ENCODE measurements around the gene ERC2.

ERC2 gene

DNA sequence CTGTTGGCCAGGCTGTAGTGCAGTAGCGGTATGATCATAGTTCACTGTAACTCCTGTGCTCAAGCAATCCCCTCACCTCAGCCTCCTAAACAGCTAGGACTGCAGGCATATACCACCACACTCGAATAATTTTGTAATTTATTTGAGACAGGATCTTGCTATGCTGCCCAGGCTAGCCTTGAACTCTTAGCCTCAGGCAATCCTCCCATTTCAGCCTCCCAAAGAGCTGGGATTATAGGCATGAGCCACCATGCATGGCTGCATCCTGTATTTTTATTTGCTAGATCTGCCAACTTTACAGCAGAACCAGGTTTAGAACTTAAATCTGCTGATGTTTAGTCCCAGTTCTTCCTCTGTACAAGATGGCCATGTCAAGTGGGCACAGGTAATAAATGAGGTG, 69.6 kb downstream of the ERC2 start:
- TF ChIP-seq TAF1 (IDR thresholded peaks at IDR 0.05; ENCODE audit: borderline replicate concordance, low read depth, low read length) (no peak), POLR2AphosphoS5 (IDR thresholded peaks at IDR 0.05; ENCODE audit: low read depth, low read length) (no peak), POLR2A (IDR thresholded peaks at IDR 0.05; ENCODE audit: low read depth, low read length) (no peak)
- DNase-seq (ENCODE audit: insufficient read length) (no peak), FAIRE-seq (no peak)

DNA sequence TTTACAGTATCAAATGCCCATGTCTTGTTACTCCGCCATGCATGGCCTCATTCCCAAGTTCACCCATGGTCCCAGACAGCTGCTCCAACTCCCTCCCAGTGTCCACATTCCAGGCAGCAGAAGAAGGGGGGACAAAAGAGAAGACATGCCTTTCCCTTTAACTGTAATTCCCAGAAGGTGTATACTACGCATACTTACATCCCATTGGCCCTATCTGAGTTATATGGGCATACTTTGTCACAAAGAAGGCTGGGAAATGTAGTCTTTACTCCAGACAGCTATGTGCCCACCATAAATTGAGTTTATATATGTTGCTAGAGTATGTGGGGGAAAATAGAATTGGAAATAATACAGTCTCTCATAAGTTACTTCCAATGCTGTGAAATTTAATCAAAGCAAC, 70.5 kb downstream of the ERC2 start:
- DNase-seq (ENCODE audit: insufficient read length) (no peak), FAIRE-seq (no peak)

DNA sequence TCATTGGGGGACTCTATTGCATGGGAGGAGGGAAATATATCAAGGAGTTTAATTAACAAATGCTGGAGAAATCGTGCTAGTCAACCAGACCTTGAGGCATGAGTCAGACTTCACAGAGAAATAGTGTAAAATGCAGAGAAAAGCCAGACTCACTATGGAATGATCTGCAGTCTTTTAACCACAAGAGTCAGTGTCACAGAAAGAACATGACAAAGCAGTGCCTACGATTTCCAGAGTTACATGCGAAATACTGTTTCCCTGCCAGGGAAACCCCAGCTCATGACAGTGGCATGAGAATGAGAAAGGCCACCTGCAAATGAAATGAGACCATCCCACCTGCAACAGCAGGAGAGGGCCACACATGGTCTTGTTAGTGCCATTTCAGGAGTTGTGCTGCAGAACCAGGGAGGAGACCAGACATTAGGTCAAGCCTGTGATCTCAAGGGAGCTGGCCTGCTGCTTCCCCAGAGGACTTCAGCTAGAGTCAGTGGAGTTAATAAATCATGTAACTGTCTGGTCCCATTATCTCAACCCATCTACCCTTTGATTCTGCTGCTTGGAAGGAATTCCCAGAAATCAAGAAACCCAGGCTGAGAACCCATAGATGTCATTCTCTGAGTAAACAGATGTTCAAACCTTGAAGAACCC, 79.0 kb downstream of the ERC2 start:
- DNase-seq (ENCODE audit: insufficient read length) (no peak), FAIRE-seq (no peak)
- TF ChIP-seq TAF1 (IDR thresholded peaks at IDR 0.05; ENCODE audit: borderline replicate concordance, low read depth, low read length), result no peak
- no peak for TF ChIP-seq POLR2AphosphoS5 (IDR thresholded peaks at IDR 0.05; ENCODE audit: low read depth, low read length)
- TF ChIP-seq POLR2A (IDR thresholded peaks at IDR 0.05; ENCODE audit: low read depth, low read length), result no peak

More for the DNA sequence above, 70.5 kb downstream of the ERC2 start:
- no peak for TF ChIP-seq POLR2A (IDR thresholded peaks at IDR 0.05; ENCODE audit: low read depth, low read length)
- TF ChIP-seq TAF1 (IDR thresholded peaks at IDR 0.05; ENCODE audit: borderline replicate concordance, low read depth, low read length), result no peak
- TF ChIP-seq POLR2AphosphoS5 (IDR thresholded peaks at IDR 0.05; ENCODE audit: low read depth, low read length), result no peak

DNA sequence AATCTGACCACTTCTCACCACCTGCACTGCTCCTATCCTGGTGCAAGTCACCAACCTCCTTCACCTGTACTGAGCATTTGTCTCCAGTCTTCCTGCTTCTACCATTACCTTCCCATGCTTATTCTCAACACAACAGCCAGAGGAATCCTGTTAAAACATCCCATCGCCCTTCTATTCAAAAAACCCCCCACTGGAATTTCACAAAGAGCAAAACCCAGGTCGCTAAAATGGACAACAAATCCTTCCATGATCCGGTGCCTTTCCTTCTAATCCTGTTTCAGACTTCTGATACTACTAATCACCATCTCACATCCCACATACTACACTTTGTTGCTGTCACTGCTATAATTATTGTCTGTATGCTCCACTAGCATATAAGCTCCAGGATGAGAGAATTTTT, 85.2 kb downstream of the ERC2 start:
- DNase-seq (ENCODE audit: insufficient read length) (no peak), FAIRE-seq (no peak)
- TF ChIP-seq POLR2A (IDR thresholded peaks at IDR 0.05; ENCODE audit: low read depth, low read length), result no peak
- TF ChIP-seq TAF1 (IDR thresholded peaks at IDR 0.05; ENCODE audit: borderline replicate concordance, low read depth, low read length), result no peak
- TF ChIP-seq POLR2AphosphoS5 (IDR thresholded peaks at IDR 0.05; ENCODE audit: low read depth, low read length), result no peak

DNA sequence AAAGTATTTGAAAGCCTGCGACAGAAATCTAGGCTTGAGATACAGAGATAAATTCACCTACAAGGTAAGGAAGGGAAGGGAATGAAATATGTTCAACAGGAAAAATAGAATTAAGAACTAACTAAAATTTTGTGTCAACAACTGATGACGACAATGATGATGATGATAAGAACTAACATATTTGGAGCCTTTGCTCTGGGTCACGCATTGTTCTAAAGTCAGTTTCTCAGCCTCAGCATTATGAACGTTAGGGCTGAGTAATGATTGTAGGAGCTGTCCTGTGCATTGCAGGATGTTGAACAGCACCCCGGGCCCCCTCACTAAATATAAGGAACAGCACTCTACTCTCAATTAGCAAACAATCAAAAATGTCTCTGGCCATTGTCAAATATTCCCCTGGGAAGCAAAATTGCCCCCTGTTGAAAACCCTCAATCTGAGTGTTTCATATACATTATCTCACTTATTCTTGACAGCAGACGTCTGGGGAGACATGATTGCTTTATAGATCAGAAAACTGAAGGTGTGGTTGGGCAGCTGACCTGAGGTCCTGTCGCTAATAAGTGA, 88.5 kb downstream of the ERC2 start:
- DNase-seq (ENCODE audit: insufficient read length), result no peak
- no peak for FAIRE-seq
- TF ChIP-seq POLR2A (IDR thresholded peaks at IDR 0.05; ENCODE audit: low read depth, low read length) (no peak), TAF1 (IDR thresholded peaks at IDR 0.05; ENCODE audit: borderline replicate concordance, low read depth, low read length) (no peak), POLR2AphosphoS5 (IDR thresholded peaks at IDR 0.05; ENCODE audit: low read depth, low read length) (no peak)

DNA sequence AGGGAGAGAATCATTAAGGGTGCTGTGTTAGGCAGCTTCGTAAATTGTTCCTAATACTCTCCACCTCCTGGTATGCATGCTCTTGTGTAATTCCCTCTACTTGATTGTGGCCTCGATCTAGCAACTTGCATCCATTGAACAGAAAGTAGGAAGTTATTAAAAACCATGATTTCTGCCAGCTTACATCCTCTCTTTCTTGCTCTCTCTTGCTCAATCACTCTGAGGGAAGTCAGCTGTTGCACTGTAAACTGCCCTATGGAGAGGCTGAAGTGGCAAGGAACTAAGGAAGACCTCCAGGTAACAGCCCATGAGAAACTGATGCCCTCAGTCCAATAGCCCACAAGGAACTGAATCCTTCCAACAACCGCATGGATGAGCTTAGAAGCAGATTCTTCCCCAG, 92.6 kb downstream of the ERC2 start:
- TF ChIP-seq TAF1 (IDR thresholded peaks at IDR 0.05; ENCODE audit: borderline replicate concordance, low read depth, low read length) (no peak), POLR2AphosphoS5 (IDR thresholded peaks at IDR 0.05; ENCODE audit: low read depth, low read length) (no peak), POLR2A (IDR thresholded peaks at IDR 0.05; ENCODE audit: low read depth, low read length) (no peak)
- DNase-seq (ENCODE audit: insufficient read length) (no peak), FAIRE-seq (no peak)

DNA sequence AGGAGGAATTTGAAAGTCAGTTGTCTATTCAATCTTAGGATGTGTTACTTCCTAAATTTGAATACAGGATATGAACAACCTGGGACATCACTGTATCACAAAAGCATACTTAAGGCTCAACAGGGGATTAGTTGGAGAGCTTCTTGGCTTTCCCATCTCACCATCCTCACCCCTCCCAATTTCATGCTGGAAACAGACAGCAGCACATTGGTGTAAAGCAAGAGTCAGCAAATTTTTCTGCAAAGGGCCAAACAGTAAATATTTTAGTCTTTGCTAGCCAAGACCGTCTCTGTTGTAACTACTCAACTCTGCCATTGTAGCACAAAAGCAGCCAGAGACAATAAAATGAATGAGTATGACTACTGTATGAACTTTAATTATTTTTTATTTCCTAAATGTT, 94.9 kb downstream of the ERC2 start:
- no peak for FAIRE-seq
- DNase-seq (ENCODE audit: insufficient read length), result no peak
- no peak for TF ChIP-seq POLR2A (IDR thresholded peaks at IDR 0.05; ENCODE audit: low read depth, low read length)
- no peak for TF ChIP-seq POLR2AphosphoS5 (IDR thresholded peaks at IDR 0.05; ENCODE audit: low read depth, low read length)
- no peak for TF ChIP-seq TAF1 (IDR thresholded peaks at IDR 0.05; ENCODE audit: borderline replicate concordance, low read depth, low read length)

DNA sequence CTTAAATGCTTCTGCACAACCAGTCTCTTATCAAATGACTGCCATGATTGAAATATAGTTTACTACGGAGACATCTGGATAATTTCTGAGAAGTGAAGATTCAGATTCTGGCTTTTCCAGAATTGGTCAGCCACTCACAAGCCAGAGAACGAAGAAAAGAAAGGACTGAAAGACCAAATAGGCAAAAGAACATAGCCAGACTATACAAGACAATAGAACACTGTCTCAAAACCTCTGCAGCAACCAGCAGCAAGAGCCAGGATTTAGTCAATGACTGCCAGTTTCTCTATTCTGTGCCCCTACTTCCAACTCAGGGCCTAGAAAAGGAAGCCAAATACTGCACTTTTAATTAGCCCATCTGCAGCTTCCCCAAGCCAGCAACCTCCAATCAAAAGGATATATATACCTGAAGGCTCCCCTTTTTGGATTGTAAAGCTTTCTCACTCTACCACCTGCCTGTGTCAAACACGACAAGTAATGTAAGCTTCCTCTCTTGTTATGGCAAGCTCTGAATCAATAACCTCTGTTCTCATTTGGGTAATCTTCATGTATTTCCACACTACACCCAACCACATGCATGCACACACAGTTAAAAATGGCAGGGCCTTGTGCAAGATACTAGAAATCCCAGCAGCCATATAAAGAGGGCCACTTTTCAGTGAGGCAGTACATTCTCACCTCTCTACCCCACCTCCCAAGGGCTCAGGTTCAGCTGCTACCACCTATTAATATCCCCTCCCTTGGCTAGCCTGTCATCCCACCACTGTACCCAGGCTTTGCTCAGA, 97.1 kb downstream of the ERC2 start:
- TF ChIP-seq POLR2AphosphoS5 (IDR thresholded peaks at IDR 0.05; ENCODE audit: low read depth, low read length) (no peak), POLR2A (IDR thresholded peaks at IDR 0.05; ENCODE audit: low read depth, low read length) (no peak), TAF1 (IDR thresholded peaks at IDR 0.05; ENCODE audit: borderline replicate concordance, low read depth, low read length) (no peak)
- no peak for DNase-seq (ENCODE audit: insufficient read length)
- no peak for FAIRE-seq

DNA sequence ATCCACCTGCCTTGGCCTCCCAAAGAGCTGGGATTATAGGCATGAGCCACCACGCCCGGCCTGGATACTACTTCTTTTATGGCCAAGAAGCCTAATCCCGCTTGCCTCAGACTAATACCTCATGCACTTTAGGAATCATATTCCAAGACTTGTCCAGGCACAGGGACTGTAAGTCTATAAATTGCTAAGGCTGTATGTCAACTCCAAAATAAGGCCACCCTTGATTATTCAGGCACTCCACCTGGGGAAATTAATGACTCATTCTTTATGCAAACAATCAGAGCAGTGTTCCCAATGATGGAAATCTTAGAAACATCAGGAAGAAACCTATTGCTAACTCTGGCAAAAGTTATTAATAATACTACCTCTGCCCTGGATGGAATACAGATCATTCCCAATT, 98.4 kb downstream of the ERC2 start:
- TF ChIP-seq POLR2AphosphoS5 (IDR thresholded peaks at IDR 0.05; ENCODE audit: low read depth, low read length) (no peak), TAF1 (IDR thresholded peaks at IDR 0.05; ENCODE audit: borderline replicate concordance, low read depth, low read length) (no peak), POLR2A (IDR thresholded peaks at IDR 0.05; ENCODE audit: low read depth, low read length) (no peak)
- DNase-seq (ENCODE audit: insufficient read length), result no peak
- no peak for FAIRE-seq

DNA sequence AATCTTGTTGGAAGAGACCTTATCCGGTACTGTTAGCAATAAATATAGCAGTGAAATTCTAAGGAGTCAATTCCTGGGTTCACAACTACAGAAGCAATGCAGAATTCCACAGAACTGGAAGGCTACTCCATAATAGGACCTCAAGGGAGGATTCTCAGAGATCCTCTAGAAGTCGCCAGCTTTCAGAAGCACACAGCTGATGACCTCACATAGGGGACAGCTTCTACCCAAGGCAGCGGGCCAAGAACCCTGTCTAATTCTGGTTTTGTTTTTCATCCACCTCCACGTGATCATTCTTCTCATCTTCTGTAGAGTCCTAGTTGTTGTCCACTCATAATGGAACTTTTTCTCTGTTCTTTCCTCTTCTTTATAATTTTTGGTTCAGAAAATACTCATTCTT, 99.4 kb downstream of the ERC2 start:
- no peak for FAIRE-seq
- TF ChIP-seq TAF1 (IDR thresholded peaks at IDR 0.05; ENCODE audit: borderline replicate concordance, low read depth, low read length) (no peak), POLR2A (IDR thresholded peaks at IDR 0.05; ENCODE audit: low read depth, low read length) (no peak), POLR2AphosphoS5 (IDR thresholded peaks at IDR 0.05; ENCODE audit: low read depth, low read length) (no peak)

DNA sequence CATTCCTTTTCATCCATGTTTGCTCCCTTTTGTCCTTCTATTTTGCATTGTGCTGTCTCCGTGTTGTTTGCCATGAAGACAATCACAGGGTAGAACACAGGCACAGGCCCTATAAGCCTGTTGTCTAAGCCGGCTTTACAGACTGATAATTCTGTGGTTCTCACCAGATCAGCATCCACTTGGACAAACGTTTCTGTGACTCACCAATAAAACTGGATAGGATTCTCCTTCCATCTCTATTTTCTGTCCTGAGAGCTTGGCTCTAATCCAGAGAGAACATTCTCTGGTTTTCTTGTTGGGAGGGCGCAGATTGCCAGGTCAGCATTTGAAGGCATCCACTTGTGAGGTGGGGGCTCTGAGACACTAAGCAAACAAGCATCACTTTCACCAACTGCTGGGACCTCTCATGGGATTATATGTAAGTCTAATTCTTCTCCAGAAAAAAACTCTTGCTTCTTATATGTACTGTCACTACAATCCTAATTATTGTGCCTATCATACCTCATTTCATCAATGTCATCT, 101.6 kb downstream of the ERC2 start:
- no peak for TF ChIP-seq POLR2AphosphoS5 (IDR thresholded peaks at IDR 0.05; ENCODE audit: low read depth, low read length)
- TF ChIP-seq TAF1 (IDR thresholded peaks at IDR 0.05; ENCODE audit: borderline replicate concordance, low read depth, low read length), result no peak
- no peak for TF ChIP-seq POLR2A (IDR thresholded peaks at IDR 0.05; ENCODE audit: low read depth, low read length)
- DNase-seq (ENCODE audit: insufficient read length) (no peak), FAIRE-seq (no peak)

More for the DNA sequence above, 99.4 kb downstream of the ERC2 start:
- no peak for DNase-seq (ENCODE audit: insufficient read length)

All from GM12892 (cell line).